Osteoblast (primary cell): ENCODE measurements around the gene PLA2G6. TPM values are rescaled to one million over a fixed set of nuclear protein-coding genes. Genes with fewer than 3 reads are reported as not detected.
A peak's percentile ranks its signal among the peaks of the same experiment; 100 is the strongest.

Experiments used
- DNase-seq: peaks from one replicate; pipeline ENCODE4 v3.0.0; 2011; ENCODE audit warnings: low spot score, mixed read lengths; ENCODE audit not compliant: insufficient read length; ENCODE audit errors: missing footprints
- H2AFZ ChIP-seq: 2 replicates; pipeline ENCODE4 v1.6.0; 2011; ENCODE audit warnings: mild to moderate bottlenecking, low read length
- H3K27ac ChIP-seq: 2 replicates; pipeline ENCODE4 v1.5.1; 2011; ENCODE audit warnings: mild to moderate bottlenecking, low read depth, low read length, moderate library complexity
- H3K27me3 ChIP-seq: 2 replicates; pipeline ENCODE4 v1.6.0; 2012; ENCODE audit warnings: mild to moderate bottlenecking, control low read depth, inconsistent platforms, low read length, moderate library complexity; ENCODE audit not compliant: insufficient read depth
- H3K36me3 ChIP-seq: 2 replicates; pipeline ENCODE4 v1.5.1; 2011; ENCODE audit warnings: mild to moderate bottlenecking, low read length, control low read depth, moderate library complexity; ENCODE audit not compliant: insufficient read depth
- H3K4me1 ChIP-seq: 2 replicates; pipeline ENCODE4 v1.5.1; 2011; ENCODE audit warnings: mild to moderate bottlenecking, low read length, control low read depth, moderate library complexity; ENCODE audit not compliant: insufficient read depth
- H3K4me2 ChIP-seq: 2 replicates; pipeline ENCODE4 v1.6.0; 2011; ENCODE audit warnings: mild to moderate bottlenecking, low read length; ENCODE audit not compliant: insufficient read depth
- H3K4me3 ChIP-seq: fragments of 200-600 bp; sonication (generic); 3 replicates; pipeline ENCODE4 v1.5.1; 2012; ENCODE audit warnings: mild to moderate bottlenecking, low read length, inconsistent platforms; ENCODE audit not compliant: insufficient read depth
- H3K79me2 ChIP-seq: 2 replicates; pipeline ENCODE4 v1.6.0; 2012; ENCODE audit warnings: mild to moderate bottlenecking, low read length, control low read depth, inconsistent platforms; ENCODE audit not compliant: insufficient read depth
- H3K9me3 ChIP-seq: 2 replicates; pipeline ENCODE4 v1.5.1; 2011; ENCODE audit warnings: low read depth, low read length, control low read depth
- H4K20me1 ChIP-seq: 2 replicates; pipeline ENCODE4 v1.6.0; 2012; ENCODE audit warnings: mild to moderate bottlenecking, low read length, control low read depth; ENCODE audit not compliant: insufficient read depth
- total RNA-seq: library from RNA; depleted of rRNA; stranded (reverse); fragments of >200 nt; gene quantifications from 2 replicates; pipeline ENCODE4 v1.2.3, GENCODE V29; 2012
- TF ChIP-seq, protein P1 (sequence below): IDR thresholded peaks from 2 replicates; pipeline ENCODE4 v1.5.1; 2011; ENCODE audit warnings: mild to moderate bottlenecking, low read depth, low read length, moderate library complexity; ENCODE audit errors: extremely low read depth

Gene PLA2G6
- total RNA-seq, 1 donor, result 12.3 TPM

DNA sequence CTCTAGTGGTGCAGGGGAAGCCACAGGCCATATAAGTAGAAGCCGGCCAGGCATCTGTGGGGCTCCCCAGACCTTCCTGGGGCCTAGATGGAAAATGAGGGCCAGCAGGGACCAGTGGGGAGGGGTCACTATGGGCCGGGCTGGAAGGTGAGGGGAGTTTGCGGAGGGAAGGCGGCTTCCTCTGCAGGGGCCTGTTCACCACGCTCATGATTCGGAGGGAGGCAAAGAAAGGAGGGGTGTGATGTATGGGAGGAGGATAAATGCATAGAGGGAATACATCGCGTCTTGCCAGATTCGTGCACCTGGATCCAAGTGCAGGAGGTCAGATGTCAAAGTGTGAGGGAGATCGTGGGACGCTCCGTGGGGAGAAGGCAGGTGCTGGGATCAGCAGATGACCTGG lies 104.5 kb downstream of the PLA2G6 start:
- Histone ChIP-seq H3K27ac (no peak overlapping the region), H3K36me3 (peaks cover 16% of the 10 kb centered on the region), H3K79me2 (no peaks in the 10 kb centered on the region), H3K4me1 (no peaks in the 10 kb centered on the region), H3K27me3 (peaks cover 14% of the 10 kb centered on the region), H2AFZ (no peak overlapping the region), H3K9me3 (no peaks in the 10 kb centered on the region), H3K4me3 (no peak overlapping the region), H4K20me1 (peaks cover 3% of the 10 kb centered on the region), H3K4me2 (no peak overlapping the region)
- TF ChIP-seq, protein P1, sequence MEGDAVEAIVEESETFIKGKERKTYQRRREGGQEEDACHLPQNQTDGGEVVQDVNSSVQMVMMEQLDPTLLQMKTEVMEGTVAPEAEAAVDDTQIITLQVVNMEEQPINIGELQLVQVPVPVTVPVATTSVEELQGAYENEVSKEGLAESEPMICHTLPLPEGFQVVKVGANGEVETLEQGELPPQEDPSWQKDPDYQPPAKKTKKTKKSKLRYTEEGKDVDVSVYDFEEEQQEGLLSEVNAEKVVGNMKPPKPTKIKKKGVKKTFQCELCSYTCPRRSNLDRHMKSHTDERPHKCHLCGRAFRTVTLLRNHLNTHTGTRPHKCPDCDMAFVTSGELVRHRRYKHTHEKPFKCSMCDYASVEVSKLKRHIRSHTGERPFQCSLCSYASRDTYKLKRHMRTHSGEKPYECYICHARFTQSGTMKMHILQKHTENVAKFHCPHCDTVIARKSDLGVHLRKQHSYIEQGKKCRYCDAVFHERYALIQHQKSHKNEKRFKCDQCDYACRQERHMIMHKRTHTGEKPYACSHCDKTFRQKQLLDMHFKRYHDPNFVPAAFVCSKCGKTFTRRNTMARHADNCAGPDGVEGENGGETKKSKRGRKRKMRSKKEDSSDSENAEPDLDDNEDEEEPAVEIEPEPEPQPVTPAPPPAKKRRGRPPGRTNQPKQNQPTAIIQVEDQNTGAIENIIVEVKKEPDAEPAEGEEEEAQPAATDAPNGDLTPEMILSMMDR, result no peak
- peak; percentile 78 for DNase-seq

DNA sequence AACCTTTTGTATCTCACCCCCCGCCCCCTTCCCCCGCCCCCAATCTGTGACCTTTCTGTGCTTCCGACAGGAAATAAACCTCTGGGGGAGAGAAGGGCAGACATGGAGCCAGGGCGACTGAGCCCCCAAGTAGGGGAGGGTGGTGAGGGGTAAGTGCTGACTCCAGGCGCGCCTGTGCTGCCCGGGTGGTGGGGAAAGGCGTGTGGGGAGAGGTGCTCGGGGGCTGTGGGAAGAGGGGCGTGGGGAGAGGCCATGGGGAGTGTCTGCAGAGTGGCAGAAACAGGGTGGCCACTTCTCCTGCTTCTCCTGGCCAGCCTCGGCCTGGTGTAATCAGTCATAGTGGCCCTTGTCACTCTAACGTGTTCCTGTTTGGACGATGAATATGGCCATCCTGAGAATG lies 105.7 kb downstream of the PLA2G6 start:
- TF ChIP-seq, protein P1, result no peak
- H3K27me3 ChIP-seq, result peaks cover 5% of the 10 kb centered on the region
- DNase-seq, result peak; percentile 53
- H3K9me3 ChIP-seq, result no peaks in the 10 kb centered on the region
- no peak overlapping the region for H2AFZ ChIP-seq
- no peaks in the 10 kb centered on the region for H3K4me1 ChIP-seq
- no peaks in the 10 kb centered on the region for H3K79me2 ChIP-seq
- H4K20me1 ChIP-seq, result no peaks in the 10 kb centered on the region
- no peak overlapping the region for H3K4me3 ChIP-seq
- no peak overlapping the region for H3K4me2 ChIP-seq
- peaks cover 20% of the 10 kb centered on the region for H3K36me3 ChIP-seq
- no peak overlapping the region for H3K27ac ChIP-seq

DNA sequence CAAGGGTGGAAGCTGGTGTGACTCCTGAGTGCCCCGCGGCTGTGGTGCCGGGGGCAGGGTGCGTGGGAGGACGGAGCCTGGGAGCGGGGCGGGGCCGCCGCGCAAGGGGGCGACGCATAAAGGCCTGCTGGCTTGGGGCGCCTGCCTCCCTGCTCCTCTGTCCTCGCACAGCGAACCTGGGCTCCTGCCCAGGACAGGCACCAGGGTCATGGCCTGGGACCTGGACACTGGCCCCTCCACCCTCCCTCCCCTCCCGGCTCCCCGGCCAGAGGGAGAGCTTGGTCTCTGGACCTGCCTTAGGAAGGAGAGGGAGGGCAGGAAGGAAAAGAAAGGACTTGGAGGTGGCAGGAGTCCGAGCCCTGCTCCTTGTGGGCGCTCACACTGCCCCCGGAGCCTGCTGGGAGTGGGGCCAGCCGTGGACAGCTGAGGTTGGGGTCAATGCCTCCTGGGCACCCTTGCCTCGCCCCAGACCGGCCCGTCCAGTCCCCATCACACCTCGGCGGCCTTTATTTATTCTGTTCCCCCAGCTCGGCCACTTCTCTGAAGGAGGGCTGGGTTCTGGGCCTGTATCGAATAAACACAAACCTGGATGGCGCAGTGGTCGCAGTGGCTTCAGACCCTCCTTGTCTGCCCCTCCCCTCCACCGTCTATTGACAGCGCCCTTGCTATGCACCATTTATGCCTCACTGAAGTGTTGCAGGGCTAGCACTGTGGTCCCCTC lies 106.4 kb downstream of the PLA2G6 start:
- peak; percentile 62 for DNase-seq
- Histone ChIP-seq H2AFZ (no peak overlapping the region), H3K36me3 (peaks cover 20% of the 10 kb centered on the region), H3K79me2 (no peaks in the 10 kb centered on the region), H3K4me3 (no peak overlapping the region), H3K27ac (no peak overlapping the region), H3K4me1 (no peaks in the 10 kb centered on the region), H4K20me1 (no peaks in the 10 kb centered on the region), H3K4me2 (no peak overlapping the region), H3K9me3 (no peaks in the 10 kb centered on the region), H3K27me3 (peaks cover 2% of the 10 kb centered on the region)
- TF ChIP-seq, protein P1, result no peak

DNA sequence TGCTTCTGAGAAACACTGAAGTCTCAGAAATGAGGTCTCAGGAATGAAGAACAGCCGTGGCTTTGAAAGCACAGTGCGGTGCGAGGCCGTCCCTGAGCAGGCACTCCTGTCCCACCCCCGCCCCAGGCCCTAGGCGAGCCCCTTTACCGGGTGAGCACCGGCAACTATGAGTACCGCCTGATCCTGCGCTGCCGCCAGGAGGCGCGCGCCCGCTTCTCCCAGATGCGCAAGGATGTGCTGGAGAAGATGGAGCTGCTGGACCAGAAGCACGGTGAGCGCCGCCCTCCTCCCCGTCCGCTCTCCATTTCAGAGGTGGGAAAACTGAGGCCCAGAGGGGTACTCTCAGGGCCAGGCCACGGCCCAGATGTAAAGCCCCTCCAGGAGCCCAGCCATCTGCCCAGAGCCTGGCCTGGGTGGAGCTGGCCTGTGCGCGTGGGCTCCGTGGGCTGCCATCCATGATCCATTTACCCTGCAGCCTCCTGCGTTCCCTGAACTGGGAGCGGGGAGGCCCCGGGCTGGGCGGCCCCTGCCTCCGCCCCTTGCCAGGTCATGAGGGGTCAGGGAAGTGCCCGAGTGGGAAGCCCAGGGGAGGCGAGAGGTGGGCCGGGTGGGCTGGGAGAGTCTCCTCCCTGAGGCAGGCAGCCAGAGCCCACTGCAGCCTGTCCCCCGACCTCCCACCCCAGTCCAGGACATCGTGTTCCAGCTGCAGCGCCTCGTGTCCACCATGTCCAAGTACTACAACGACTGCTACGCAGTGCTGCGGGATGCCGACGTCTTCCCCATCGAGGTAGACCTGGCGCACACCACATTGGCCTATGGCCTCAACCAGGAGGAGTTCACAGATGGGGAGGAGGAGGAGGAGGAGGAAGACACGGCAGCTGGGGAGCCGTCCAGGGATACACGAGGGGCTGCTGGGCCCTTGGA lies 107.2 kb downstream of the PLA2G6 start:
- Histone ChIP-seq H3K4me2 (no peak overlapping the region), H4K20me1 (no peaks in the 10 kb centered on the region), H3K4me3 (no peak overlapping the region), H3K27me3 (no peaks in the 10 kb centered on the region), H3K27ac (no peak overlapping the region), H3K9me3 (no peaks in the 10 kb centered on the region), H3K4me1 (no peaks in the 10 kb centered on the region), H3K79me2 (no peaks in the 10 kb centered on the region), H2AFZ (no peak overlapping the region), H3K36me3 (peaks cover 20% of the 10 kb centered on the region)
- TF ChIP-seq, protein P1, result no peak
- DNase-seq, result peak; percentile 86
